ENCODE measurements around the gene BTBD8.

Gene BTBD8

DNA sequence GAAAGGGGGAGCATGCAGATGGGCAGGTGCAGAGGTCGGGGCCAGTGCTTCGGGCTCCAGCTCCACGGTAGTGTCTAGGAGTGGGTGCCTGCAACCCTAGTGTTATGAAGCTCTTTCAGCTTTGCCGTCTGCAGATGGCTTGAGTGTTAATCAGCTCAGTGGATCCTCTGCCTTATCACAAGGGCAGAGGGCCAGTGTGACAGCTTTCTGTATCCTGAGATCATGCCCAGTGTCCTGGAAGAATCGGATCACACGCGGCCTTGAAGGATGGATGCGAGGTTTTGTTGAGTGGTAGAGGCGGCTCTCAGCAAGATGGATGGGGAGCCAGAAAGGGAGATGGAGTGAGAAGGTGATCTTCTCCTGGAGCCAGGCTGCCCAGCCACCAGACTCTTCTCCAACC is 112.1 kb downstream of the BTBD8 start:
- DNase-seq (ENCODE audit: low read depth in 3 of 3) = no peak

DNA sequence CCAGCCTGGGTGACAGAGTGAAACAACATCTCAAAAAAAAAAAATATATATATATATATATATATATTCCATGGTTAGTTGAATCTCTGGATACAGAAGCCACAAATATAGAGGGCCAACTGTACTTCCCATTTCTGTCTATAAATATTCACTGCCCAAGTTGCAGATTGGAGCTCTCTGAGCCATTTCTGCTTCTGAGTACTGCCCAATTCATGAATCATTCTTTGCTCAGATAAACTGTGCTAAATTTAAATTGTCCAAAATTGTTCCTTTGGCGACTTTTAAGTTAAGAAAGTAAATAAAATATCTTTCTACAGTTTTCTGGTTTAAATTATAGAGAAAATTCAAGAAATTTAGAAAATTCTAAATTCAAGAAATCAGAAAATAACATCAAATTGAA is 114.4 kb downstream of the BTBD8 start:
- no peak for DNase-seq (ENCODE audit: low read depth in 3 of 3)

DNA sequence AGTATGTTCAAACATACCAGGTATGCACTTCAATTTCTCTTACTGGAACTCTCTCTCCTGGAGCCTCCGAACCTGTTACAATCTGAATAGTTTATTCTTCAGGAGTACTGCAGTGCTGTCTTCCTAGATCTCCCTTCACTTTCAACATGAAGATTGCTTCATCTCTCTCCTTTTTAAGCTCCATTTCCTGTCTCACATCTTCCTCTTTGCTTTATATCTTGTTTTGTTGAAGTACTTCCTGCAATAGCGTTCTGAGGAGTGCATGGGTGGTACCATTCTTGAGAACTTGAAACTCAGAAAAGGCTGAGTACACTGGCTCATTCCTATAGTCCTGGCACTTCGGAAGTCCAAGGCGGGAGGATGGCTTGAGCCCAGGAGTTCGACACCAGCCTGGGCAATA is 121.8 kb downstream of the BTBD8 start:
- DNase-seq (ENCODE audit: low read depth in 3 of 3) = no peak

DNA sequence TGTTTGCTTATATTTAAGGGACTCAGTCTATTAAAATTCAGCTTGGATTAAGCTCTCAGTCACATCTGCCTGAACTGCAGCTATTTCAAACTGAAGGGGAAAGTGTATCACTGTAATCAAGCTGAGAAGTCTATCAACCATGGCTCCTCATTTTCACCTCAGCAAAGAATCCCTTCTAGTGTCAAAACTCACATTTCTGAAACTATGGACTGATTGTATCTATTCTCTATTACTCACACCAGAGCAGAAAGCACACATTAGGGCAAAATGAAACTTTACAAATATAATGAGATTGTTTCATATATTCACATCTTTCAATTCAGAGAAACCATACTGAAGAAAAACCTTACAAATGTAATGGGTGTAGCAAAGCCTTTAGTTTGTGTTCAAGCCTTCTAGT is 123.0 kb downstream of the BTBD8 start:
- DNase-seq (ENCODE audit: low read depth in 3 of 3) = no peak

DNA sequence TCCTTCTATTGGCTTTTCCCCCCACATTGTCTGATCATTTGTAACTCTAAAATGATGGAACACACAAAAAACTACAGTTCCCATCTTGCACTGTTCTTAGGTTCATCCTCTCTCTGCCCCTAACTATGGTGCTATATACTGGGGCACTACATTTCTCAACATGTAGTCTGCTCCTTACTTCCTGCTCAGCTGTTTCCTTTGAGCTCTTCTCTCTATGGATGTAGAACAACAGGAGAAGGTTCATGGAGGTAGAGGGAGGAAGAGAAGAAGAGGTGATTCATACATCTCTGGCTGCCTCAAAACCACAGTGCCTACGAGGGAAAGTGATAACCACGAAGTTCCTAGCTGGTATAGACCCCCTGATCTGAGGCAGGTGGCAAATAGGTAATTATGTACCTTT is 130.6 kb downstream of the BTBD8 start:
- no peak for DNase-seq (ENCODE audit: low read depth in 3 of 3)

DNA sequence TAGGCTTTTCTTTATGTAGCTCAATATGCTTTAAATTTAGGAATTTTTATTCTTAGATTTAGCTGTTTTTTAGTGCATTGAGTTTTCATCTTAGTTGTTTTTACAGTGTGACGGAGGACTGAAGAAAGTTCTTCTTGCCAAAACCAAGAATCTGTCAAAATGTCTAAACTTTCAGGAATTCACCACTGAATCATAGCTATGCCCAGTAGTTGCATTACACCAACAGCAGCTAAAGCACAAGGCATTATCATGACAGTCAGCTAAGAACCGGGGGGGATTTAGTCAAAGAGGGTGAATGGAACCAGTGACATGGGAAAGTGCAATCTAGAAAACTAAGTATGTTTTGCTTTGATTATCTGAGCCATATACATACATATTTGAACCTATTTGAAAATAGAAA is 131.0 kb downstream of the BTBD8 start:
- DNase-seq (ENCODE audit: low read depth in 3 of 3) = no peak

DNA sequence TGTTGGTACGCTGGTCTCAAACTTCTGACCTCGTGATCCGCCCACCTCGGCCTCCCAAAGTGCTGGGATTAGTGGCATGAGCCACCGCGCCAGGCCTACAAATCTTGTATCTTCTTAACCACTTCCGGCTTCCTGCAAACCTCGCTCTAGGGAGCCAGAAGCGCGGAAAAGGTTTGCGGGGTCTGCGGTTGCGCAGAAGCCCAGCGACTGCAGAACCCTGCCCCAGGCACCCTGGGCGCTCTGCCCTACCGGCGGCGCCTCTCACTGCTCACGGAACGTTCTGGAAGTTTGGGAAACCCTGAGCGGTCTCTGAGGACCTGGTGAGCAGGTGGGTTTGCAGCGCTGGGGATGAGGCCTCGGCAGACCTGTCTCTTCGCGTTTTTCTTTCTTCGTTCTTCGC is 137.6 kb downstream of the BTBD8 start, which contains the start of gene C1orf146:
Gene C1orf146, plus strand, starts transcription at position 195 of the 400 bp plus-strand sequence. CDS start 13,506 bp downstream, outside the sequence.
- DNase-seq (ENCODE audit: low read depth in 3 of 3) = no peak

DNA sequence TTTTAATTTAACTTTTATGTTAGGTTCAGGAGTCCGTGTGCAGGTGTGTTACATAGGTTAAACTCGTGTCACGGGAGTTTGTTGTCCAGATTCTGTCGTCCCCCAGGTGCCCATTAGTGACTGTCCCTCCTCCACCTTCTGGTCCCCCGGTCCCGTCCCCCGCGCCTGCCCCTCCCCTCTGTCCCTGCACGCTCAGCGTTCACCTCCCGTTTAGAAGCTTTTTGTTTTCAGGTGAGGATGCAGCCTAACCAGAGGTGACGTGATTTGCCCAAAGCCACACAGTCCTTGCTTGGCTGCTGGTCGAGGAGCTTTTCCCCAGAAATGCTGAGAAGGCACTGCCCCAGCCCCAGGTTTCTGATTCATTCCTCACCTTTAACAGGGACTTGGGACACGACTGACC is 138.4 kb downstream of the BTBD8 start:
- DNase-seq (ENCODE audit: low read depth in 3 of 3) = no peak

DNA sequence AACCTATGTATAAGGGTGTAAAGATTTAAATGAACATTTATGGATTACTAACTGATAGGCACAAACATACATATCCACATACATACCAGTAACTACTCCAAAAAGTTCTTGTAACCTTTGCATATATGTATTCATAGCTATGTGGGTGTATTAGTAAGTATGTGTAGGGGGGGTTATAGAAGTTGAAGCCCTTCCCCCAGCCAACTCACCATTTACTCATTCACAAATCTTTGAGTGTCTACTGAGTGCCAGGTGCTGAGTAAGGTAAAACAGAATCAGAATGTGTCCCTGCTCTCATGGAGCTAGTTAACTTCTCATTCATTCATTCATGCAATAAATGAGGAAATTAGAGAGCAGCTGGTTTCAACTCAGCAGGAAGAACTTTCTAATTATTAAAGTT is 138.9 kb downstream of the BTBD8 start:
- DNase-seq (ENCODE audit: low read depth in 3 of 3) = no peak

DNA sequence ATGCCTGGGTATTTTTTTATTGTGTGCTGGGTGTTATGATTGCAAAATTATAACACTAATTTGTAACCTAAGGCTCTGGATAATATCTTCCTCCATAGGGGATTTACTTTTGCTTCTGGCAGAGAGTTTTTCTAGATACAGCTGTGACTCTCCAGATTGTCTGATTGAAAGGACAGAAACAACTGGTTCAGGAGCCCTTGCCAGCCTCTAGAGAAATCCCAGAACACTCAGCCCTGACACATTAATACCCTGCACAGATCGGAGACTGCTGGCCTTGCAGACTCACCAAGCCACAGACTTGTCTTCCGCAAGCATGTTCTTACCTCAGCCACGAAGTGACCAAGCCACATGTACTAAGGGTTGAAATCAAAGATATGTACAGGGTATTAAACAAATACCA is 148.3 kb downstream of the BTBD8 start:
- no peak for DNase-seq (ENCODE audit: low read depth in 3 of 3)

DNA sequence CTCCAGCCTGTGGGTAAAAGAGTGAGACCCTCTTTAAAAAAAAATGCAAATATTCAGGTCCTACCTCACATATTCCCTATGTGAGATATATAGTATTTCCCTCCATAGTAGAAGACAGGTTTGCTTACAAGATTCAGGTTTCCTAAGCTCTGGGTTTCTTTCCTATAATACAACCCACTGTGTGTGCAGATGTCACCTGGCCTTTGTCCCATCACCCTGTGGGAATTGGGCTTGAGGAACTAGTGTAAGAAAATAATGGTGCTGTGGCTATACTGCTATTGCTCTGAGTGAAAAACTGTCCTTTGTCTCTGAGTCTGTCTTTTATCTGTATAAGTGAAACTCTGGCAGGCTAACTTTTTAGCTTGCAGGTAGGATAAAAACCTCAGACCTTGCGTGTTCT is 150.6 kb downstream of the BTBD8 start:
- DNase-seq (ENCODE audit: low read depth in 3 of 3) = no peak

Data from stimulated activated CD4-positive, alpha-beta T cell treated with anti-CD3 and anti-CD28 coated beads, TNF-alpha, amount 100 ng/mL, for 4 hours (primary cell).